Measurements from ENCODE around the gene ATXN1. TPM values are rescaled to one million over a fixed set of nuclear protein-coding genes. Genes with fewer than 3 reads are reported as not detected.

Gene ATXN1
- total RNA-seq, 1 experiment from 2014 or later, result 5.6 TPM

DNA sequence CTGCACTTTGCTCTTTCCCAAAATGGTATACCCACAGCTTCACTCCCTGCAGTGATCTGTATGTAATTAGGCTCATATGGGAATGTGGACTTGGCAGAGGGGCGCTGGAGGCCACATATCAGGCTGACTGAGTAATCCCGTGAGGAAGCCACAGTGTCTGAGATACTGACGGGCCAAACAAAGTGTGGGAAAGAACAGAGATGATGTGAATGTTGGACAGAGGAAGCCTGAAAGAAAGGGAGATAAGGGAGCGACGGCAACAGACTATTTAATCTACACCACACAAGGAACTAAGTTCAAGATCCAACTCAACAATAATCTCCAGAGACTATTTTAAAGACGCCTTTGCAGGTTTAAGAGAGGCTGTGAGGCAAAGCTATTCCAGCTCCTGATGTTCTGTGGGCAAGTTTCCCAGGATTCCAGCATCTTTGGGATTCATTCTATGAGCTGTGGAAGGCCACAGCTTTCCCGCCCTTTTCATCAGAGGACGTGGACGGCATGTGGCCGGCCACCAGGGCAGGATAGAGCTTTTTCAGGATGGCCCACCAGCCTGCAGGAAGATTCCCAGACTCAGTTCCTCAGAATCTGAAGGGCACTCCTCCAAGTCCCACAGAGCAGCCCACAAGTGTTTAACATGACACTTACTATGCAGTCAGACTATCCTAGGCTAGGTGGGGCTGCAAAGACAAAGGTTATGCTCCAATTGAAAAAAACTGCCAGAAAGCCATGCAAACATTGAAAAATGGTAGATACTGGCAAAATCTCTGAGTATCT lies 237.5 kb downstream of the ATXN1 start:
- H3K4me1 Mint-ChIP-seq, result peaks cover 8% of the 10 kb centered on the region in 2 experiments
- no peaks in the 10 kb centered on the region for H3K9me3 Mint-ChIP-seq
- no peaks in the 10 kb centered on the region for H3K27me3 Mint-ChIP-seq (ENCODE audit: low read depth)
- no peak overlapping the region for H2BK20ac ChIP-seq (ENCODE audit: low read depth, low read length, poor library complexity, severe bottlenecking)
- H3T11ph ChIP-seq (ENCODE audit: low read length), result no peak overlapping the region
- no peaks in the 10 kb centered on the region for H3K79me1 ChIP-seq (ENCODE audit: insufficient read depth, low read depth, low read length, poor library complexity, severe bottlenecking)
- H3K4ac ChIP-seq (ENCODE audit: low read depth, low read length), result no peak overlapping the region
- no peak for DNase-seq
- no peak overlapping the region for H2AK5ac ChIP-seq (ENCODE audit: insufficient read length, low read length)
- no peak overlapping the region for H3K14ac ChIP-seq (ENCODE audit: insufficient read depth, low read length)
- H2BK120ac ChIP-seq (ENCODE audit: low read depth, low read length, poor library complexity, severe bottlenecking), result no peak overlapping the region
- no peak overlapping the region for H4K91ac ChIP-seq (ENCODE audit: insufficient read length, low read depth, low read length)
- no peaks in the 10 kb centered on the region for H3K9me3 ChIP-seq (ENCODE audit: control insufficient read depth, low read depth, low read length)
- H3K23me2 ChIP-seq (ENCODE audit: insufficient read length, low read depth, low read length, poor library complexity, severe bottlenecking), result no peaks in the 10 kb centered on the region
- H3K18ac ChIP-seq (ENCODE audit: insufficient read length, low read depth, low read length), result no peak overlapping the region
- TF ChIP-seq, protein P1, sequence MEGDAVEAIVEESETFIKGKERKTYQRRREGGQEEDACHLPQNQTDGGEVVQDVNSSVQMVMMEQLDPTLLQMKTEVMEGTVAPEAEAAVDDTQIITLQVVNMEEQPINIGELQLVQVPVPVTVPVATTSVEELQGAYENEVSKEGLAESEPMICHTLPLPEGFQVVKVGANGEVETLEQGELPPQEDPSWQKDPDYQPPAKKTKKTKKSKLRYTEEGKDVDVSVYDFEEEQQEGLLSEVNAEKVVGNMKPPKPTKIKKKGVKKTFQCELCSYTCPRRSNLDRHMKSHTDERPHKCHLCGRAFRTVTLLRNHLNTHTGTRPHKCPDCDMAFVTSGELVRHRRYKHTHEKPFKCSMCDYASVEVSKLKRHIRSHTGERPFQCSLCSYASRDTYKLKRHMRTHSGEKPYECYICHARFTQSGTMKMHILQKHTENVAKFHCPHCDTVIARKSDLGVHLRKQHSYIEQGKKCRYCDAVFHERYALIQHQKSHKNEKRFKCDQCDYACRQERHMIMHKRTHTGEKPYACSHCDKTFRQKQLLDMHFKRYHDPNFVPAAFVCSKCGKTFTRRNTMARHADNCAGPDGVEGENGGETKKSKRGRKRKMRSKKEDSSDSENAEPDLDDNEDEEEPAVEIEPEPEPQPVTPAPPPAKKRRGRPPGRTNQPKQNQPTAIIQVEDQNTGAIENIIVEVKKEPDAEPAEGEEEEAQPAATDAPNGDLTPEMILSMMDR (conservative IDR thresholded peaks at IDR 0.05), result no peak
- no peak overlapping the region for H3K4me2 ChIP-seq (ENCODE audit: insufficient read depth, insufficient read length, low read length)
- H3K79me2 ChIP-seq (ENCODE audit: insufficient read depth, low read length), result no peaks in the 10 kb centered on the region
- H3K4me1 ChIP-seq (ENCODE audit: insufficient read depth, low read length), result no peaks in the 10 kb centered on the region
- no peak overlapping the region for H3K4me3 Mint-ChIP-seq
- H2BK12ac ChIP-seq (ENCODE audit: insufficient read length, low read depth, low read length), result no peak overlapping the region
- H3K27ac Mint-ChIP-seq, result no peak overlapping the region
- no peak overlapping the region for H3K9ac ChIP-seq (ENCODE audit: extremely low read depth, insufficient read length, low read length)
- H3K56ac ChIP-seq (ENCODE audit: insufficient read length, low read depth, low read length), result no peak overlapping the region
- H4K20me1 ChIP-seq (ENCODE audit: control insufficient read depth, insufficient read depth, insufficient read length), result no peaks in the 10 kb centered on the region
- H3K27ac ChIP-seq (ENCODE audit: insufficient read length, low read depth, low read length), result no peak overlapping the region
- H2AFZ ChIP-seq (ENCODE audit: low read length), result no peak overlapping the region
- H2BK15ac ChIP-seq (ENCODE audit: low read depth, low read length), result no peak overlapping the region
- no peaks in the 10 kb centered on the region for H3K36me3 Mint-ChIP-seq (ENCODE audit: insufficient read depth in 1 of 3, low read depth in 3 of 3)
- no CpG with 5 or more reads among the region's 10 CpGs for WGBS (ENCODE audit: extremely low coverage, insufficient read length, low lambda C conversion rate)
- H2BK5ac ChIP-seq (ENCODE audit: insufficient read length, low read length), result no peak overlapping the region
- H3K27me3 ChIP-seq (ENCODE audit: insufficient read depth, low read length), result no peaks in the 10 kb centered on the region
- H4K5ac ChIP-seq (ENCODE audit: insufficient read length, low read depth, low read length), result no peak overlapping the region
- no peak overlapping the region for H3K23ac ChIP-seq (ENCODE audit: insufficient read length, low read depth, low read length)
- H4K8ac ChIP-seq (replicated peaks; ENCODE audit: insufficient read length, low read depth, low read length), result no peak overlapping the region
